Measurements from ENCODE around the gene SMYD3.

- TF ChIP-seq ZNF37A (tag by site-specific recombination; IDR thresholded peaks at IDR 0.05), result no peak
- TF ChIP-seq CTCF (tag by site-specific recombination; IDR thresholded peaks at IDR 0.05), result no peak
- no peak for TF ChIP-seq ZNF530 (tag by site-specific recombination; IDR thresholded peaks at IDR 0.05; ENCODE audit: low read depth)
- no peak for TF ChIP-seq ZNF792 (tag by site-specific recombination; IDR thresholded peaks at IDR 0.05)
- TF ChIP-seq ZNF830 (tag by site-specific recombination; IDR thresholded peaks at IDR 0.05; ENCODE audit: low read depth), result no peak
- no peak for TF ChIP-seq ZNF660 (tag by site-specific recombination; IDR thresholded peaks at IDR 0.05)
- TF ChIP-seq ZNF23 (tag by site-specific recombination; IDR thresholded peaks at IDR 0.05; ENCODE audit: borderline replicate concordance), result no peak
- no peak for TF ChIP-seq KLF1 (tag by site-specific recombination; IDR thresholded peaks at IDR 0.05)
- TF ChIP-seq ZNF488 (tag by site-specific recombination; IDR thresholded peaks at IDR 0.05), result no peak
- TF ChIP-seq ZNF449 (tag by site-specific recombination; IDR thresholded peaks at IDR 0.05), result no peak
- no peak for TF ChIP-seq ZNF513 (tag by site-specific recombination; IDR thresholded peaks at IDR 0.05)
- no peak for TF ChIP-seq ZNF664 (tag by site-specific recombination; IDR thresholded peaks at IDR 0.05)
- TF ChIP-seq YY1 (tag by site-specific recombination; IDR thresholded peaks at IDR 0.05), result no peak
These were observed 89.1 kb downstream of the SMYD3 start for GRCh38 chr1:246417813-246418564.
